IMR-90 (cell line): ENCODE data around the gene VNN1.

Experiments used
- BHLHE40 ChIP-seq: fragments of 150-350 bp; IDR thresholded peaks from 2 replicates; pipeline ENCODE4 v1.6.1; 2016; ENCODE audit warnings: mild to moderate bottlenecking, low read depth, low read length
- CEBPB ChIP-seq: IDR thresholded peaks from 2 replicates; pipeline ENCODE4 v1.6.1; 2012; ENCODE audit warnings: low read depth, low read length, improper control_type of control experiment
- CTCF ChIP-seq: conservative IDR thresholded peaks from 2 replicates; pipeline ENCODE4 v1.5.1; 2012; ENCODE audit warnings: mild to moderate bottlenecking, low read depth, low read length, improper control_type of control experiment
- ELK1 ChIP-seq: fragments of 150-350 bp; IDR thresholded peaks from 2 replicates; pipeline ENCODE4 v1.6.1; 2016; ENCODE audit warnings: low read depth, mild to moderate bottlenecking, low read length, moderate library complexity, borderline replicate concordance
- MAFK ChIP-seq: IDR thresholded peaks from 2 replicates; pipeline ENCODE4 v1.6.1; 2012; ENCODE audit warnings: low read depth, low read length, improper control_type of control experiment
- MAZ ChIP-seq: IDR thresholded peaks from 2 replicates; pipeline ENCODE4 v1.6.1; 2012; ENCODE audit warnings: low read depth, mild to moderate bottlenecking, low read length, improper control_type of control experiment, moderate library complexity, borderline replicate concordance
- MXI1 ChIP-seq: IDR thresholded peaks from 2 replicates; pipeline ENCODE4 v1.6.1; 2012; ENCODE audit warnings: low read depth, mild to moderate bottlenecking, low read length, moderate library complexity, borderline replicate concordance
- POLR2A ChIP-seq: IDR thresholded peaks from 2 replicates; pipeline ENCODE4 v1.6.1; 2012; ENCODE audit warnings: mild to moderate bottlenecking, low read depth, low read length
- RAD21 ChIP-seq: IDR thresholded peaks from 2 replicates; pipeline ENCODE4 v1.6.1; 2012; ENCODE audit warnings: low read length, improper control_type of control experiment
- RCOR1 ChIP-seq: IDR thresholded peaks from 2 replicates; pipeline ENCODE4 v1.6.1; 2012; ENCODE audit warnings: mild to moderate bottlenecking, low read length, improper control_type of control experiment; ENCODE audit not compliant: insufficient replicate concordance
- RFX5 ChIP-seq: IDR thresholded peaks from 2 replicates; pipeline ENCODE4 v1.8.0; 2012; ENCODE audit warnings: low read depth, mild to moderate bottlenecking, low read length, moderate library complexity
- SMC3 ChIP-seq: fragments of 150-350 bp; IDR thresholded peaks from 2 replicates; pipeline ENCODE4 v1.6.1; 2016; ENCODE audit warnings: low read depth, mild to moderate bottlenecking, antibody characterized with exemption, low read length, moderate library complexity
- TF ChIP-seq, protein P1 (sequence below): fragments of 150-350 bp; IDR thresholded peaks from 2 replicates; pipeline ENCODE4 v1.6.1; 2017; ENCODE audit warnings: mild to moderate bottlenecking, antibody characterized with exemption, low read length, low read depth

DNA sequence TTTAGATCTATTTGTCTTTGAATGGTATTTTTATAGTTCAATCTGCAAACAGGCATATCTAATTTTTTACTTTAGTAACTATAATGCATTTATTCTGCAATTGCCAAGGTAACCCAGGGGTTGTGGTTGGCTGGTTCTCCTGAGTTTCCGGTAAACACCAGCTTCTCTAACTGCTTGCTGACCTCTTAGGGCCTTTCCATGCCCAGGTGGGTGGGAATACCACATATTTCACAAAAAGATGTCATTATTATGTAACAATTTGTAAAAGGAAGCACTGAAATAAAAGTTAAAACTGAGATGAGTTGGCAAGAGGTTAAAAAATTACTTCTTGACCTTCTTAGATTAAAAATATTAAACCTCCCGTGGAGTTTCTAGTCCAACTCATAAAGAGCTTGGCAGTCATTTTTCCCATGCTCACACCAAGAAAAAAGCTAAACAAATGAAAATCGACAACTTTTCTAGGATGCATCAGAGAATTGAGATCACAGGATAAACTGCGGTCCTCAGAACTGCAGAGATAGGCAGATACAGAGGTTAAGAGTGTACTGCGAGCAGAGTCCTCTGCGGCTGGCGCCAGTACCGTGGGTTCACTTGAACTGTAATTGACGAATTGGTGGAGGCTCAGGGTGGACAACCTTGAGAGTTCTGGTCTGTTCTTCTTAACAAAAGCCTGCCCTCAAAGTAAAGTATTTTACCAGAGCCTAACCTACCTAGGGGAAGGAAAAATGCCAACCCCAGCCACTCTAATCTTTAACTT is 2.2 kb upstream of the VNN1 start:
- no peak for TF ChIP-seq MXI1
- TF ChIP-seq MAFK, result no peak
- TF ChIP-seq CTCF, result no peak
- no peak for TF ChIP-seq BHLHE40
- TF ChIP-seq RFX5, result no peak
- no peak for TF ChIP-seq POLR2A
- TF ChIP-seq RCOR1, result no peak
- no peak for TF ChIP-seq MAZ
- TF ChIP-seq RAD21, result no peak
- TF ChIP-seq SMC3, result no peak
- TF ChIP-seq ELK1, result no peak
- TF ChIP-seq, protein P1, sequence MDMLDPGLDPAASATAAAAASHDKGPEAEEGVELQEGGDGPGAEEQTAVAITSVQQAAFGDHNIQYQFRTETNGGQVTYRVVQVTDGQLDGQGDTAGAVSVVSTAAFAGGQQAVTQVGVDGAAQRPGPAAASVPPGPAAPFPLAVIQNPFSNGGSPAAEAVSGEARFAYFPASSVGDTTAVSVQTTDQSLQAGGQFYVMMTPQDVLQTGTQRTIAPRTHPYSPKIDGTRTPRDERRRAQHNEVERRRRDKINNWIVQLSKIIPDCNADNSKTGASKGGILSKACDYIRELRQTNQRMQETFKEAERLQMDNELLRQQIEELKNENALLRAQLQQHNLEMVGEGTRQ, result no peak
- TF ChIP-seq CEBPB, result no peak
